ENCODE measurements around the gene NDST3.

Gene NDST3

DNA sequence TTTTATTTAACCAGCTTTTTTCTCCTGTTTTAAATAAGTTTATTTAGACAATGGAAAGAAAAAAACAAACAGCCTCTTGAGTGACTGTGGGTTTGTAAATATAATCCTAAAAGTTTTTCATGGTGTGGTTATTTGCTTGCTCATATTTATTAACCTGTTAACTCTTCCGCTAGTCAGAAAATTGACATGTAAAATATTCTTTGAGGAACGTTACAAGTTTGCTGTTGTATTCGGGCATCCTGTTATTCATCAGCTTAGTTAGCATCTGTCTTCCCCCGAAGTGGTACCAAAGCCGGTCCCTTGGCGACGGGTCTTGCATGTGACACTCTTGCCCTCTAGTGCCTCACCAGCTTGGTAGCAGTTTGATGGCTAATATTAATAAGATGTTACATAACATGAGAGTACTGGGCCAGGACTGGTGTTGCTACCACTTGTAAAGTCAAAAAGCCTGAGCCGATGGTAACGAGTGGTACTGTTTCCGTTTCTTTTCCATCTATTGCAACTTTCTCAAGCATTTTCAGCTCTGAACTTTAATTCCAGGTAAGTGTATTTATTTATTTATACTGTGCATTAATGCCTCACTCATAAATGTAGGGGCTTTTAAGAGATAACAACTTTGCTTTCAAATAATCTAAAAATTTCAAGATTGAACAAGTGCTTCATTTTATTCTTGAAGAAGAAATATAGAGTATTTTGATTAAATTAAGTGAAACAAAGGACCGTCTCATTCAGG lies at the start of gene NDST3:
TSS of gene NDST3 (plus strand) at position 434 of the 733 bp plus-strand sequence. CDS start 19,425 bp downstream, outside the sequence.
- no peak within 1 kb of the TSS; the same call in 1 of the 2 replicates for H3K4me3 ChIP-seq (ENCODE audit: low read length)
- TF ChIP-seq ZNF274 (IDR thresholded peaks at IDR 0.05; ENCODE audit: low read depth, low read length), result no peak

DNA sequence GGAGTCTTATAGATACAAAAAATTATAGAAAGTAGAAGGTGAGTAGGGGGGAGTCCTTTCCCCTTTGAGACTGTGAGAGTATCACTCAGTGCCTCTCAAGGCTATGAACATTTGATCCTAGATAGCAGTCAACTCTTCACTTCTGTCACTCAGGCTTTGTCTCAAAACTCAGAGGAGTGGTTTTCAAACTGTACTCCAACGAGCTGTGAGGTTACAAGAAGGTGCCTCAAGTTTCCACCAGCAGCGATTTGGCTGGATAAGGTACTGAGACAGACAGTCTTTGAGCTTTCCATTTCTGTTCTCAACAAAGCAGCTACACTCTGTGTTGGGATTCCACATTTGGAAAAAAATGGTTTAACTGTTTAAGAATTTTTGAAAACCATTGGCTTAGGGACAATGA lies 48.0 kb upstream of the NDST3 start:
- no peak for TF ChIP-seq ZNF274 (IDR thresholded peaks at IDR 0.05; ENCODE audit: low read depth, low read length)
- no peak overlapping the region for H3K4me3 ChIP-seq (ENCODE audit: low read length)

DNA sequence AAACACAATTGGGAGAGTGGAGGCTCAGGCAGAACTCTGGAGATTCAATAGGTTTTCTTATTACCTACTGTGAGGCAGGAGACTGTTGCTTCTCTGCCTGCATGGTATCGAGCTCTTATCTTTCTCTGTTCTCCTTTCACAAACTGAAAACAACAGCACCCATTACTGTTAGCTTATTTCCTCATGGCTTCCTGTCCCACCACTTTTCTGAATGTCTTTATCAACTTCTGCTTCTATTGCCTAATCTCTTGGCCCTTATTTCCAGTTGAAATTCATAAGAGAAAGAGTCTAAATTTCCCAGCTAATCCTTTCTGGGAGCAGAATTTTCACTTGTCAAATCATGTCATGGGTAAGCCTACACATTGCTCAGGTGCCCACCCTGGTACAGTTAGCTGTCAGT lies 46.8 kb upstream of the NDST3 start:
- H3K4me3 ChIP-seq (ENCODE audit: low read length), result no peak overlapping the region
- TF ChIP-seq ZNF274 (IDR thresholded peaks at IDR 0.05; ENCODE audit: low read depth, low read length), result no peak

DNA sequence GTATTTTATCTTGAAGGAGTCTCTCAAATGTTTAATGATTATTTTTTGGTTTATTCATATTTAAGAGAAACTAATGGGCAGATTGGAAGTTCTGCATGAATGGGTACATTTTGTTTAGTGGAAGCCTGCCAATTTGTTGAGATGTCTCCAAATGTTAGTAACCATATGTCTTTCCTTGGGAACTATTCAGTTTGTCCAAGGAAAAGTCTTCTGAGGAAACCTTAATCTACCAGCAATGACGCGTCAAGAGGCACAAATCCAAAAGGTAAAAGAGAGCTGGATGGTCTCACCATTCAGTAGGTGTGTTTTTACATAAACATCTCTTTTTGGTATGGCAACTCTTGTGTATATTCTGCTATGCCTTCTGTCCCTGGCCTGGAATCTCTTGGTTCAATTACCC lies 37.4 kb upstream of the NDST3 start:
- H3K4me3 ChIP-seq (ENCODE audit: low read length), result no peak overlapping the region
- TF ChIP-seq ZNF274 (IDR thresholded peaks at IDR 0.05; ENCODE audit: low read depth, low read length), result no peak

DNA sequence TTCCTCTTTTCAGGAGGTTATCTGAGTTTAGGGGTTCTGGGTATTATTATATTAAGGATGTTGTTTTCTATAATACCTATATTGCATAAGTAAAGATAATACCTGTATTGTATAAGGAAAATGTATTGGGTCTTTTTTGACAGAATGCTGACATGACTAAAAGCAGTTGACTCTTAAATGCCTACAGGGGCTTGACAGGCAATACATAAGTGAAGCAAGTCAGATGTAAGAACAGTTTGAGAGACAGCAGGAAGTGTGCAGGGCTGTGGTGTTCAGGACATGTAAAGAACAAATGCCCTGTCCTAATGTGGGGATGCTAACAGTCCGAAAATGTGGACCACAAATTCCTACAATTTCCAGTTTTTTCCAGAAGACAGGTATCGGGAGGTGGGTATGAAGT lies 30.2 kb upstream of the NDST3 start:
- no peak for TF ChIP-seq ZNF274 (IDR thresholded peaks at IDR 0.05; ENCODE audit: low read depth, low read length)

DNA sequence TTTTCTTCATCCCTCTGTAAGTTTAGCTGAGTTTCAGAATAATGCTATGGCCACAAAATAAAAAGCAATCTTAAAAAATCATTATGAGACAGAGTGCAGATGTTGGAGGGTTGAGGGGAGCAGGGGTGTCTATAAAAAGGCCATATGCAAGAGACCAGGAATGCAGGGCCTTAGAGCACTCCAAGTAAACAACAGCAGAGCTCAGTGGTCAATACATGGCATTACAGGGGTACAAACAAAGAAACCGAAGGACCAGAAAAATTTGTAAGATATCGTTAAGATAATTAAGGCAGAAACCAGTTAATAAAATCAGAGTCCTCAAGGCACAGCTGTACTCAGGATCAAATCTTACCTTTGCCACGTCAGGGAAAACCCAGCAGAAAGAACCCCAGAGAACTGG lies 28.4 kb upstream of the NDST3 start:
- no peak overlapping the region for H3K4me3 ChIP-seq (ENCODE audit: low read length)
- TF ChIP-seq ZNF274 (IDR thresholded peaks at IDR 0.05; ENCODE audit: low read depth, low read length), result no peak

More for the DNA sequence above, 30.2 kb upstream of the NDST3 start:
- no peak overlapping the region for H3K4me3 ChIP-seq (ENCODE audit: low read length)

DNA sequence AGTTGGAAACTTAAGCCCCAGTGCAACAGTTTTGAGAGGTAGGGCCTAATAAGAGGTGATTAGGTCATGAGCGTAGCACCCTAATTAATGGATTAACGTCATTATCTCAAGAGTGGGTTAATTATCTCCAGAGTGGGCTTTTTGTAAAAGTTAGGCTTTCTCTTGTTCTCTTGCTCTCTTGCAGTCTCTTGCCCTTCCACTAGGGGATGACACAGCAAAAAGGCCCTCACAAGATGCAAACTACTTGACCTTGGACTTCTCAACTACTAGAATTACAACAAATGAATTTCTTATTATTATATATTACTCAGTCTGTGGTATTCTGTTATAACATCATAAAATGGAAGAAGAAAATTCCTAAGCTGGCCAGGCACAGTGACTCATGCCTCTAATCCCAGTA lies 22.1 kb upstream of the NDST3 start:
- no peak overlapping the region for H3K4me3 ChIP-seq (ENCODE audit: low read length)
- TF ChIP-seq ZNF274 (IDR thresholded peaks at IDR 0.05; ENCODE audit: low read depth, low read length), result no peak

DNA sequence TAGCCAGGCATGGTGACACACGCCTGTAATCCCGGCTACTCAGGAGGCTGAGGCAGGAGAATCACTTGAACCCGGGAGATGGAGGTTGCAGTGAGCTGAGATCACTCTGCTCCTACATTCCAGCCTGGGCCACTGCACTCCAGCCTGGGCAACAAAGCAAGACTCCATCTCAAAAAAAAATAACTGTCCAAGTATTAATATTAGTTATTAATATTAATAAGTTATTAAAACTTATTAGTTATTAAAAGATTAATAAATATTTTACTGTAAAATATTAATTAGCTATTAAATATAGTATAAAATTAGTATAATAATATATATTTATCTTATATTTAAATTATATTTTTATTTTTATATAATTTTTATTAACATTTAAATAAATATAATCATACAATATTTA lies 19.5 kb upstream of the NDST3 start:
- TF ChIP-seq ZNF274 (IDR thresholded peaks at IDR 0.05; ENCODE audit: low read depth, low read length), result no peak

DNA sequence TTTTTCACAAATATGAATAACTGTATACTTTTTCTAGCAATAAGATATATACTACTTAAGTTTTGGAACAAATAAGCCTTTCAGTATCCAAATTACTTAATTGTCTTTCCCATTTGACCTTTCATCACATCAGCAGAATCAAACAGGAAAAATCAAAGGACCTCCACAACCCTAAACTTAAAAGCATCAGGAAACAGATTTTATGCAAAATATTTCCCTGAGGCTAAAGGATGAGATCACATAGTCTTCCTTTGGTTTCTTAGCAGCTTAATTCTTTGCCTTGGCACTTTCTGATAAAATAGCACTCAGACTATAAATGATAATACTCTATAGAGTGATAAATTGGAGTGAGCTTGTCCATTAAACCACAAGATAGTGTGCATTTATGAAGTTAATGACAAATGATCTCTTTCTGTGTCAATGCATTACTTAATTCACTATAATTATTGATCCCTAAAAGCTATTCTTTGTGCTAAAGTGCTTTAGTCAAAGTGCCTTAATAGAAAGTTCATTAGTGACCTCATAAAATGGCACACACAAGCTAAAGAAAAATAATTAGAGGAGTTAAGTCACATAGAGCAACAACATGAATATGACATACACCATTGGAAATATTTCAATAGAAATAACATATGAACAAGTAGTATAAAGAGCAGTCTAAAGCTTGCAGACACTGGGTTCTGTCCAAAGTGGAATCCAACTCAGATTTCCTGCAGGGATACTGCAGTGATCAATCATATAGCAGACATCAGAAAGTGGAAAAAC lies 15.7 kb upstream of the NDST3 start:
- no peak for TF ChIP-seq ZNF274 (IDR thresholded peaks at IDR 0.05; ENCODE audit: low read depth, low read length)
- no peak overlapping the region for H3K4me3 ChIP-seq (ENCODE audit: low read length)

More for the DNA sequence above, 19.5 kb upstream of the NDST3 start:
- no peak overlapping the region for H3K4me3 ChIP-seq (ENCODE audit: low read length)

DNA sequence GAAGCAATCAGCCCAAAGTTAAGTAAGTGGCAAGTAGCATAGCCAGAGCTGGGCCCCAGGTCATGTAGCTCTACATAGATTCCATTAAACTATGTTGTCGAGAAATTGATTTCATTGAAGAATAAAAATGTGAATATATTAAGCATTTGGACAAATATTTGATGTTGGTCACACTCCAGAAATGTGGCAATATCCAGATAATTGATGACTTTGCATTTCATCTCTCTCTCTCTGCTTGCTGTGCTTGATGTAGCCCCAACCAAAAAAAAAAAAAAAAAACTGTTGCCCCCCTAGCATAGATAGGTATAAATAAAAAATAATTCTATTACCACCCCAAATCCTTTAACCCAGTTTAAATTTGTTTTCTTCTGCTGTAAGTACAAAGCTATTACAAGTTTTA lies 7.5 kb upstream of the NDST3 start:
- no peak for TF ChIP-seq ZNF274 (IDR thresholded peaks at IDR 0.05; ENCODE audit: low read depth, low read length)
- no peak overlapping the region for H3K4me3 ChIP-seq (ENCODE audit: low read length)

DNA sequence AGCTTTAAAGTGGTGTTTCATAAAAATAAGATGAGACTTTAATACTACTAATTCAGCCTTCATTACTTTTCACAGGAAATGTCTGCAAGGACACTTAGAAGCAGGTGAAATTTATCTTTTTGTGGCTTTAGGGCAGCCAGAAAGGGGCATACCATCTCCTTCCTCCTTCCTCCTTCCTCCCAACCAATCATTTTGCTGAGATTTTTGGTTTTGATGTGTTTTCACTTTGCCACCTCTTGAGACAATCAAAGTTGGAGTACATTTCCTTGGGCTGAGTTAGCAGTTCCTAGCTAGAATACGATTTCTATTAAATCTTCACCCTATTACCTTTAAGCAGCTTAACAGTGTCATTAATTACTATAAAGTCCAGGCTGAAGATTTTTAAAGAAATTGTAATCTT lies 5.1 kb upstream of the NDST3 start:
- H3K4me3 ChIP-seq (ENCODE audit: low read length), result no peak overlapping the region
- no peak for TF ChIP-seq ZNF274 (IDR thresholded peaks at IDR 0.05; ENCODE audit: low read depth, low read length)

DNA sequence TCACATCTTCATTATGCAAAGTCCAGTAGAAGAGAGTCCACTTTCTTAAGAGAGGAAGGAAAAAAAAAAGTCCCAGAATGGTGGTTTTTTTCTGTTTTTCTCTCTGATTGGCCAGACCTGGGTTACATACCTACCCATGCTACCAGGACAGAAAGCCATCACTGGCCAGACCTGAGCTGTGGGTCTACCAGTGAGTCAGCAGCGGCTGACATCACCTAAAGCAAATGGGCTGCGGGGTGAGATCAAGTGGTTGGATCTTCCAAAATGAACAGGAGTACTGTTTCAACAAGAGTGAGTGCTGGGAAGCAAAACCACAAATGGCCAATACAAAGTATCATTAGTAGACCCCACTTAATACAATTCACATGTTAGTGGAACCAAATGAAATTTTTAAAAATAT lies 1.6 kb upstream of the NDST3 start:
- no peak overlapping the region for H3K4me3 ChIP-seq (ENCODE audit: low read length)
- TF ChIP-seq ZNF274 (IDR thresholded peaks at IDR 0.05; ENCODE audit: low read depth, low read length), result no peak

DNA sequence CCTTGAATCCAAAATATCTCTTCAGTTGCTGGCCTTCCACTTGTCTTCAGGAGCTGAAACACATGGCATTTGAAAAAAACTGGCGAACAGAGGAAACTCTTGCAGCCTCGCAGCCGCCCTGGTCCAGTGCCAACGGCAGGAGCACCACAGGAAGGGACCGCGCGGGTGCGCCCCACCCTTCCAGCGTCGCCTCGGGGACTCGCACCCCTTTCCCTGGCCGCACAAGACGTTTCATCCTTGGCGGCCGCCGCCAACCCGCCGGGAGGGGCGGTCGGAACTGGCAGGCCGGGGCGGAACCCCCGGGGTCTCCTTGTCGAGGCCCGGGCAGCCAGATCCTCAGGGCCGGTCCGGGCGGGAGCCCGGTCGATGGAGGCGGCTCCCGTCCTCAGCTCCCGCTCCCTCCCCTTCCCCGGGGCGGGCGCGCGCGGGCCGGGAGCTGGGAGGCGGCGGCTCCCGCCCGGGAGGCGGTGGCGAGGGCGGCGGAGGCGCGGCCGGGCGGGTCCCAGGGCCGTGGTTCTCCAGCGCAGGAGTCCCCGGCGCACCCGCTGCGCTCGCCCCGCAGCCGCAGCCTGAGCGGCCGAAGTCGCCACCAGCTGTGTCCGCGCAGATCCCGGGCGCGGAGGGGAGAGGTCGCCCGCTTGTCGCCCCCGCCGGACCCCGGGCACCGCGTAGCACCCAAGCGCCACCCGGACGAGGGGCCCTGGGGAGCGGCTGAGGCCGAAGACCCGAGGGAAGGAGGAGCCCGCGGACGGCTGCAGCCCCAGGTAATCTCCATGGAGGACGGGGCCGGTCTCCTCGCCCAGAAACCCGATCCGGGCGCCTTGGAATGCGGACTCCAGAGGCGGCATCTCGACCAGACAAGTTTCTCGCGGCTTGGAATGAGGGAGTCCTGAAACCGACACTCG lies 886 bp upstream of the NDST3 start:
- no peak for TF ChIP-seq ZNF274 (IDR thresholded peaks at IDR 0.05; ENCODE audit: low read depth, low read length)

DNA sequence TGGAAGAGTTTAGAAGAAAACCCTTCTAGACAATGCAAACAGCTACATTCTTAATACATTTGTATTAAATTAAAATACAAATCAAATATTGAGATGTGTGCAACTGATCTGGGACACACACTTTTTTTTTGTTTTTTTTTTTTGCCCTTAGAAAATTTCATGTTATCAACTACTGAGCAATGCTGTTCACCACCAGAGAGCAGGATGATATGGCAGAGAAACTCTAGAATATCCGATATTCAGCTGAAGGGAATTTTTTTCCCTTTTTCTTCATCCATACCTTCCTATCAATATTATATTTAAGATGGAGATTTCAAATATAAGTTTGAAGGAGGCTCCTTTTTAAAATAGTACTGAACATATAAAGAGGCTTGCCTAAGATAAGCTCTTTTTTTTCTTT lies 1.0 kb downstream of the NDST3 start:
- no peak for TF ChIP-seq ZNF274 (IDR thresholded peaks at IDR 0.05; ENCODE audit: low read depth, low read length)
- H3K4me3 ChIP-seq (ENCODE audit: low read length), result no peak overlapping the region

More for the DNA sequence above, 886 bp upstream of the NDST3 start:
- H3K4me3 ChIP-seq (ENCODE audit: low read length), result no peak overlapping the region; the same call in 1 of the 2 replicates
